Left lung (tissue), 10 donors: ENCODE data around the gene HNRNPUL2. TPM values are rescaled to one million over a fixed set of nuclear protein-coding genes. Genes with fewer than 3 reads are reported as not detected.
A peak's percentile ranks its signal among the peaks of the same experiment; 100 is the strongest.

Experiments
- ATAC-seq: fragments of 200-7000 bp; cut with Tn5 transposase; one replicate; pipeline ENCODE4 v1.9.1; 2020; ENCODE audit warnings: moderate library complexity
- DNase-seq, 4 donors: peaks; one replicate each; pipeline ENCODE4 v3.0.0-alpha.2; 2013 to 2020
- H3K27ac ChIP-seq, 2 donors: fragments of 200-600 bp; sonication (generic) in 1 of 2; one replicate each; pipeline versions ENCODE4 v1.5.0 to v1.8.0; 2020 to 2021
- H3K27me3 ChIP-seq, 2 donors: fragments of 200-600 bp; sonication (generic) in 1 of 2; one replicate each; pipeline versions ENCODE4 v1.5.0 to v1.8.0; 2020 to 2021
- H3K36me3 ChIP-seq, 2 donors: fragments of 200-600 bp; sonication (generic) in 1 of 2; one replicate each; pipeline versions ENCODE4 v1.5.0 to v1.8.0; 2020 to 2021
- H3K4me1 ChIP-seq, 2 donors: fragments of 200-600 bp; one replicate each; pipeline ENCODE4 v1.8.0; 2021
- H3K4me3 ChIP-seq, 2 donors: fragments of 200-600 bp; sonication (generic) in 1 of 2; one replicate each; pipeline versions ENCODE4 v1.5.0 to v1.8.0; 2020 to 2021; ENCODE audit warnings: mild to moderate bottlenecking in 1 of 2
- H3K9me3 ChIP-seq, 2 donors: fragments of 200-600 bp; sonication (generic) in 1 of 2; one replicate each; pipeline versions ENCODE4 v1.5.0 to v1.8.0; 2020 to 2021
- intact Hi-C, 2 donors: fragments of 100-400 bp; cut with DNase I; formaldehyde crosslinking; loops; one replicate each; pipeline versions ENCODE4 v1.11.2 to v1.14.2; 2022
- polyA plus RNA-seq, 6 donors: library from polyadenylated mRNA; unstranded; fragments of 120-200 nt; gene quantifications; one replicate each; pipeline ENCODE4 v1.2.1, GENCODE V29; 2013; ENCODE audit not compliant: insufficient read length in 6 of 6
- total RNA-seq, 2 donors: library from RNA; stranded (reverse); fragmentation: NEBNext Ultra II Directional; extraction: Animal tissue kit (Norgen Biotek cat#: 25700); gene quantifications; one replicate each; pipeline ENCODE4 v1.2.1, GENCODE V29; 2021
- TF ChIP-seq, protein P1 (sequence below), 2 donors: fragments of 200-600 bp; sonication (generic) in 1 of 2; IDR thresholded peaks; one replicate each; pipeline versions ENCODE4 v1.5.0 to v1.8.0; 2021; ENCODE audit warnings: antibody characterized with exemption in 2 of 2
- donor health status: DM: no; HTN: yes; CAD: no.
- donor health status: DM: no; HTN: no; CAD: no.

The HNRNPUL2 gene
- total and polyA plus RNA-seq, 8 donors = 31.8 to 95.4 (median 88.0) TPM

- Histone ChIP-seq H3K9me3 (no peaks in the 10 kb centered on the region), H3K27ac (peak within 1 kb of the TSS; percentile 90 to 91), H3K4me1 (peaks cover 20 to 62% of the 10 kb centered on the region in 2 donors), H3K4me3 (peak within 1 kb of the TSS; percentile 63 to 70), H3K27me3 (no peaks in the 10 kb centered on the region), H3K36me3 (peaks cover 0 to 45% of the 10 kb centered on the region in 2 donors)
- intact Hi-C loops = no loop called here
- ATAC-seq = peak; percentile 88
- TF ChIP-seq, protein P1, sequence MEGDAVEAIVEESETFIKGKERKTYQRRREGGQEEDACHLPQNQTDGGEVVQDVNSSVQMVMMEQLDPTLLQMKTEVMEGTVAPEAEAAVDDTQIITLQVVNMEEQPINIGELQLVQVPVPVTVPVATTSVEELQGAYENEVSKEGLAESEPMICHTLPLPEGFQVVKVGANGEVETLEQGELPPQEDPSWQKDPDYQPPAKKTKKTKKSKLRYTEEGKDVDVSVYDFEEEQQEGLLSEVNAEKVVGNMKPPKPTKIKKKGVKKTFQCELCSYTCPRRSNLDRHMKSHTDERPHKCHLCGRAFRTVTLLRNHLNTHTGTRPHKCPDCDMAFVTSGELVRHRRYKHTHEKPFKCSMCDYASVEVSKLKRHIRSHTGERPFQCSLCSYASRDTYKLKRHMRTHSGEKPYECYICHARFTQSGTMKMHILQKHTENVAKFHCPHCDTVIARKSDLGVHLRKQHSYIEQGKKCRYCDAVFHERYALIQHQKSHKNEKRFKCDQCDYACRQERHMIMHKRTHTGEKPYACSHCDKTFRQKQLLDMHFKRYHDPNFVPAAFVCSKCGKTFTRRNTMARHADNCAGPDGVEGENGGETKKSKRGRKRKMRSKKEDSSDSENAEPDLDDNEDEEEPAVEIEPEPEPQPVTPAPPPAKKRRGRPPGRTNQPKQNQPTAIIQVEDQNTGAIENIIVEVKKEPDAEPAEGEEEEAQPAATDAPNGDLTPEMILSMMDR (IDR thresholded peaks at IDR 0.05) = no peak
- DNase-seq = peak; percentile 79 to 89 (median 80)
Observed at GRCh38 chr11:62671608-62672389, 55.5 kb downstream of the HNRNPUL2 start, which contains the start of the genes LBHD1 and UQCC3. LBHD1 (minus strand) TSS chr11:62672267; CDS start chr11:62670031, 2,236 bp downstream. UQCC3 (plus strand) TSS chr11:62671673; CDS start chr11:62671746, 73 bp downstream.

DNA sequence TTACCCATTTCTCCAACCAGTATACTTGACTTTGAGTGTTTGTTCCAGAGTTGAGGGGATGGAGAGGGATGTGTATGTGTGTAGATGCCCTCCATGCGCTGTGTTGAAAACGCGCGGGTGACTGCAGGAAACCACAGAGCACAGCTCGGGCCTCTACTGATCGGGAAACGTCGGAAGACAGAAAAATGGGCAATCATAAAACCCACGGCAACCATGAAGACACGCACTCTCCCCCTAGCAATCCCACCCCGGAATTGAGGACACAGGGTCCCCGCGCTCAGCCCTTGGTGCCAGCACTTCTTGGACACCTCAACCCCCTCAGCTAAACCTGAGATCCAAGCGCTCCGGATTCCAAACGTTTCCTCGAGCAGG lies 56.0 kb downstream of the HNRNPUL2 start:
- Histone ChIP-seq H3K9me3 (no peaks in the 10 kb centered on the region), H3K36me3 (peaks cover 0 to 45% of the 10 kb centered on the region in 2 donors), H3K4me1 (peaks cover 26 to 62% of the 10 kb centered on the region in 2 donors), H3K4me3 (peak overlapping the region; percentile 63 to 70), H3K27ac (peak overlapping the region; percentile 90 to 91), H3K27me3 (no peaks in the 10 kb centered on the region)
- DNase-seq (peak in 1 of 4 donors; percentile 57), ATAC-seq (peak; percentile 45)
- intact Hi-C loops = no loop called here
- TF ChIP-seq, protein P1 (IDR thresholded peaks at IDR 0.05) = no peak

DNA sequence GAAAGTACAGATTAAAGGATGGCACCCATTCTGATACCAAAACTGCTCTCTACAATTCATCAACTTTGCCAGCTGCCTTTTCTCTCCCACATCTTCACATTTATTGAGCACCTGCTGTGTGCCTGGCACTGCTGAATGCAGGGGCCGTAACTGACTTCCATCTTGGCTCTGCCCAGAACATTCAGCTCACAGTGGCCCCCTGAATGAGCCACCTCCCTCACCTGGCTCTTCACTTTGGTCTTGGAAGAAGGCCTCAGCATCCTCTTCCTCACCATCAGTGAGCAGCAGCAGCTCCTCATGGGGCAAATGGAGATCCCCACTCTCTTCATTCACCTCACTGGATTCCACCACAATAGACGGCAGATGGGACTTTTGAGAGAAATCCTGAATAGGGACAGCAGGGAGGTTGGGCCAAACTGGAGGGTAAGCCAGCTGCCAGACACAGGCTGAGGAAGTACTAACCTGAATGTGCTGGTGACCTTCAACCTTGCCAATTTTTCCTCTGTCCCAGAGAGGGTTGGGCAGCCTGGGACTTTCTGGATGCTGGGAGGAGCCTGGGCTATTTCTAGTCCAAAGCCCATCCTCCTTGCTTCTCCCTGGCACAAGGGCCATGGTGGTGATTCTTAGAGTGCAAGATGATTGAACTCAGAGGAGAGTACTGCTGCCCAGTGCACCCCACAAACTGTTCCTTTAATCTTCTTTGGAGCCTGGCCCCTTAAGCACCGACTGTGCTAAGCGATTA lies 57.7 kb downstream of the HNRNPUL2 start:
- no peak overlapping the region for H3K27ac ChIP-seq
- intact Hi-C loops = no loop called here
- no peak for ATAC-seq
- no peak overlapping the region for H3K4me3 ChIP-seq
- H3K4me1 ChIP-seq = peaks cover 30 to 66% of the 10 kb centered on the region in 2 donors
- H3K27me3 ChIP-seq = no peaks in the 10 kb centered on the region
- TF ChIP-seq, protein P1 (IDR thresholded peaks at IDR 0.05) = no peak
- H3K36me3 ChIP-seq = peaks cover 0 to 31% of the 10 kb centered on the region in 2 donors
- no peaks in the 10 kb centered on the region for H3K9me3 ChIP-seq
- DNase-seq = no peak

- DNase-seq (no peak), ATAC-seq (no peak)
- H3K27ac ChIP-seq = no peak overlapping the region
- TF ChIP-seq, protein P1 (IDR thresholded peaks at IDR 0.05) = no peak
- H3K36me3 ChIP-seq = peaks cover 0 to 23% of the 10 kb centered on the region in 2 donors
- no peaks in the 10 kb centered on the region for H3K9me3 ChIP-seq
- intact Hi-C loops = no loop called here
- H3K4me1 ChIP-seq = peaks cover 24 to 72% of the 10 kb centered on the region in 2 donors
- no peak overlapping the region for H3K4me3 ChIP-seq
- H3K27me3 ChIP-seq = no peaks in the 10 kb centered on the region
Observed at GRCh38 chr11:62667460-62667859, 59.8 kb downstream of the HNRNPUL2 start.
